IPS-11a (cell line): ENCODE measurements around the gene SUPT20HL2.
"Not testable (repeated sequence)": the region's sequence is repeated elsewhere in the genome, so short reads cannot be mapped to it uniquely, and the experiment has no call there.

ENCODE experiments used
- H3K4me3 ChIP-seq: one replicate; pipeline ENCODE4 v1.5.1; 2013; ENCODE audit warnings: low read depth, low read length, control low read depth

The SUPT20HL2 gene

DNA sequence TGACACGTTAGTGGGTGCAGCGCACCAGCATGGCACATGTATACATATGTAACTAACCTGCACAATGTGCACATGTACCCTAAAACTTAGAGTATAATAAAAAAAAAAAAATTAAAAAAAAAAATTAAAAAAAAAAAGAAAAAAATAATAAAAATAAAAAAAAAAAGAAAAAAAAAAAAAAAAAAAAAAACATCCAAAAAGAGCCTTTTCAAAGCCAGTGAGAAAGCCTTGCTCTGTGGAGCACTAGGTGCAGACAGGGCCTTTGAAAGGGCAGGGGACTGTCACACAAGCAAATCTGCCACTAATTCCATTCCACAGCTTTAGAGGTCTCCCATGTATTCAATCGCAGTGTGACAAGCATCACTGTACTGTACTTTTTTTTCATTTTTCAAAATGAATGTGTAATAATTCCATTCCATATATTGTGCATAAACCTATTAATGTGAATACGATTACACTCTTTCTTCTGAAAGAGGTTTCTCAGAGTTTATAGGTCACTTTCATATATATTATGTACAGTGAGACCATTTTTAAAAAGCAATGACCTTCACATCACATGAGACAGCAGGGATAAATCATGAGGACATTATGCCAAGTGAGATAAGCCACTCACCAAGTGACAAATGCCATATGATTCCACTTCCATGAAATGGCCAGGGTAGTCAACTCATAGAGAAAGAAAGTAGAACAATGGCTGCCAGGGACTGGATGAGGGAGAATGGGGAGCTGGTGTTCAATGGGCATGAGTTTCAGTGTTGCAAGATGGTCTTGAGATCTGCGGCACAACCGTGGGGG lies 4.1 kb downstream of the SUPT20HL2 start:
- not testable (repeated sequence) for H3K4me3 ChIP-seq

DNA sequence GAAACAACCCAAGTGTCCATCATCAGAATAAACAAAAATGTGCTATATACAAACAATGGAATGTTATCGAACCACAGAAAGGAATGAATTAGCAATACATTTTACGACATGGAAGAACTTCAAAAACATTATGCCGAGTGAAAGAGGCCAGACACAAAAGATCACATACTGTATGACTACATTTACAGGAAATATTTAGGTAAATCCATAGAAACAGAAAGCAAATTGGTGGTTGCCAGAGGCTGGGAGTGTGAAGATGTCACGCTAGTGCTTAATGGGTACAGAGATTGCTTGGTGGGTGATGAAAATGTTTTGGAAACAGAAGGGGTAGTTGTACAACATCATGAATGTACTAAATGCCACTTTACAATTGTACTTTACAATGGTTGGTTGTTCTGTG lies 5.1 kb downstream of the SUPT20HL2 start:
- H3K4me3 ChIP-seq, result not testable (repeated sequence)

DNA sequence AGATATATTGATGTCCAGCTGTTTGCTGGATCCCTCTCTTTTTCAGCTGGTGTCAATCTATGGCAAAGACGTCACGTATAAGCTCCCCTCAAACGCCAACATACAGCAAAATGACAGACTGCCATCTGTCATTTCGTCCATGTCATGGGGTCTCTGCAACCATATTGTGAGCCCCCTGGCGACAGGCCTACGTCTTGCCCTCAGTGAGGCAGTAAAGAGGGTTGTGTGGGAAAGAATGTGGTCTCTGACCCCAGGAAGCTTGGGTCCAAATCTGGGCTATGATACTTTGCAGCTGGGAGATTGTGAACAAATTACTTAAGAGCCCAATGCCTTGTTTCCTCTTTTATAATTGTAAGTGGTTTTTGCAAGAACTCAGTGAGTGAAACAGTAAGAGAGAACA lies 7.4 kb downstream of the SUPT20HL2 start:
- no peak overlapping the region for H3K4me3 ChIP-seq

DNA sequence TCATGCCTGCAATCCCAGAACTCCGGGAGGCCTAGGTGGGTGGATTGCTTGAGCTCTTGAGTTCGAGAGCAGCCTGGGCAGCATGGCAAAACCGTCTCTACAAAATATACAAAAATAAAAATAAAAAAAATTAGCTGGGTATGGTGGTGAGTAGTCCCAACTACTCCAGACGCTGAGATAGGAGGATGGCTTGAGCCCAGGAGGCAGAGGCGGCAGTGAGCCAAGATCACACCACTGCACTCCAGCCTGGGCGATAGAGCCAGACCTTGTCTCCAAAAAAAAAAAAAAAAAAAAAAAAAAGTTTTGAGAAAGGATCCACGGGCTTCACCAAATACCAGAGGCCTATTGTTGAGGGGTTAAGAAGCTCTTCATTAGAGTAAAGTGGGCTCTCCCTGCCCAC lies 8.0 kb downstream of the SUPT20HL2 start:
- H3K4me3 ChIP-seq, result no peak overlapping the region

DNA sequence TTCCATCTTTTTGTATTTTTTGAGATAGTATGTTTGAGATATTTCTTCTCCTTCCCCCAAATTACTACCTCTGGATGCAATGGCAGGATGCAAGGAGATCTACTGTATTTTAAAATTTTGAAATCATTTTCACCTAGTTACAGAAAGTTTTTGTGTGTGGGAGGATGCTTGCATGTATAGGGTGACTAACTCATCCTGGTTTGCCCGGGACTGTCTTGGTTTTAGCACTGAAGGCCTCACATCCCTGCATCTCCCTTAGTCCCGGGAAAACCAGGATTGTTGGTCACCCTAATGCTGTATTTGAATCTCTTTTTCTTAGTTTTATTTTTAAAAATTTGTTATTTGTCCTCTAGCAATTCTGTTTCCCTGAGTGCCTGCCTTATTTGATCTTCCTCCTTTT lies 12.1 kb downstream of the SUPT20HL2 start:
- no peak overlapping the region for H3K4me3 ChIP-seq

DNA sequence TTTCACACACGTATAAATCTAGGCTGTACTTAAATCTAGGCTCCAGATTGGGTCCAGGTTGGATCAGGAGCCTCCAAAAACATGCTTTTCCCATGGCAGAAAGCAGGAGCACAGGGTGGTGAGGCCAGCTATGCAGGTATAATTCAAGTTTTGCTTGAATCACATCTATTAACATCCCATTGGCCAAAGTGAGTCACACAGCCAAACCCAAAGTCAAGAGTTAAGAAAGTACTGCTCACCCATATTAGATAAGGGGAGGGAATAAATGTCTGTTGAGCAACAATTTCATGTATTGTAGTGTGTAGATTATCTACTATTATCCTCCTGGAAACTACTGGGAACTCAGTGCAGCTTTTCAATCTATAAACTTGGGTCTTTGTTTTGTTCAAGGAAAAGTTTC lies 12.8 kb downstream of the SUPT20HL2 start:
- no peak overlapping the region for H3K4me3 ChIP-seq

DNA sequence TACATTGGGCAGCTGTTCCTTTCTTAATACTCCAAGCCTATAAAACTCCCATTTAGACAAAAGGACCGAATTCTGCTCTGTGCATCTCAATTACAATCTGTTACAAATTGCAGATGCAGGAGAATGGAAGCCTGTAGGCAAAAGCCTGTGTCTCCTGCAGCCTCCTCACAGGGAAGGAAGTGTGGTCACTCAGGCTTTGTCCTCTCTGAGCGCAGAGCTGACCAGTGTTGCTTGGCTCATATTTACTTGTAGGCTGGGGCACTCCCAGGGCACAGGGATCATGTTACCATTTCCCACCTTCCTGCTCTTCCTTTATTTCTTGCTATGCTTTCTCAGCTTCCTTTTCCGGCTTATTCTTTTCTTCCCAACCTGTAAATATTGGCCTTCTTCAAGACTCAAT lies 15.7 kb downstream of the SUPT20HL2 start:
- H3K4me3 ChIP-seq, result no peak overlapping the region

DNA sequence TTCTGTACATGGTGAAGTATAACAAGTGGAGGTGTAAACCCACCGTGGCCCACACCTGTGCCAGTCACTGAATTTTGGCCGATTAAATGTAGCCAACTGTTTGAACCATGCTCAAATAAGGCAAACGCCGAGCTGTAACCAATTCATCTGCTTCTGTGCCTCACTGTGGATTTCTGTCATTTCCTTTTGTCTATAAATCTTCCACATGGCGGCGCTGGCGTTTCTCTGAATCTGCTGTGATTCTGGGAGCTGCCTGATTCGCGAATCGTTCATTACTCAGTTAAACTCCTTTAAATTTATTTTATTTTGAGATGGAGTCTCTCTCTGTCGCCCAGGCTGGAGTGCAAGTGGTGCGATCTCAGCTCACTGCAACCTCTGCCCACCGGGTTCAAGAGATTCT lies 19.2 kb downstream of the SUPT20HL2 start:
- no peak overlapping the region for H3K4me3 ChIP-seq

DNA sequence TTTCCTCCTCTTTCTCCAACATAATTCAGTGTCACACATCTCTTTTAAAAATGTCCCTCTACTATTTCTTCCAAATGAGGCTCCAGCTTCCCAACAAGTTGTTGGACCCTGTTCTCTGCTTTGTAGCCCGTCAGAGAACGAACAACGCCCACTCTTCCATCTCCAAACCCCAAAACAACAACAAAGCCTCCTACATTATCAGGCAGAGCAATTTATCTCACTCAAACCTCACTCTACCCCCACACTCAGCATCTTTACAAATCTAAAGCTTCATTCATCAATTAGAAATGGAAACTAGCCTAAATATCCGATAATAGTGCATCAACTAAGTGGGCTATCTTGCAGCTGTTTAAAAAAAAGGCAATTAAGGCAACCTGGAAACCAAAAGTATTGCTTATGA lies 20.5 kb downstream of the SUPT20HL2 start:
- H3K4me3 ChIP-seq, result no peak overlapping the region

DNA sequence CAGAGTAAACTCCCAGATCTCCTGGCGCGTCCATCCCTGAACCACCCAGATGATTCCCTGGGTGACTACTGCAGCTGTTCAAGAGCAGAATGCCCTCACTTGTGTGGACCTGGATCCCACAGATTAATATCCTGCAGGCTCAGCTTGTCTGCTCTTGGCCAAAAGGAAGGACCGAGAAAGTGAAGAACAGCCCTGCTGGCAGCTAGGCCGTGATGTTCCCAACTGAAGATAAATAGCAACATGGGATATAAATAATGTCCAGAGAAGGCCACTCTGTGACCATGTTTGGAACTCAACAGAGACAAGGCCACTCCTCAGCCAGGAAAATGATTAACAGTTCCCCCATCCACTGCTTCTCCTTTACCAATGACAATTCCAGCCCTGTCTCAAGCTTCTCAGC lies 21.5 kb downstream of the SUPT20HL2 start:
- H3K4me3 ChIP-seq, result no peak overlapping the region

DNA sequence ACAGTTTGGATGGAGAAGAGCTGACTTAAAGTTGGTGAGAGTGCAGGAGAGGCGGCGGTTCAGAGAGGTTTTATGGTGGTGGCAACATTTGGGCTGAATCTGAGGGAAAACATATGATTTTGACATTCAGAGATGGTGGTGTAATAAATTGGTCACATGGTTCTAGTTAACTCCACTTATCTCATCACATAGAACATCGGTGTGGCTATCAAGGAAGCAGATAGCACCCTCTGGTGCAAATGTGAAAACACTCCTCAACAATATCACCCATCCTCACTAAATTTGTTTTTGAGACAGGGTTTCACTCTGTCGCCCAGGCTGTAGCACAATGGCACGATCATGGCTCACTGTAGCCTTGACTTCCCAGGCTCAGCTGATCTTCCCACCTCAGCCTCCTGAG lies 28.8 kb downstream of the SUPT20HL2 start:
- no peak overlapping the region for H3K4me3 ChIP-seq

DNA sequence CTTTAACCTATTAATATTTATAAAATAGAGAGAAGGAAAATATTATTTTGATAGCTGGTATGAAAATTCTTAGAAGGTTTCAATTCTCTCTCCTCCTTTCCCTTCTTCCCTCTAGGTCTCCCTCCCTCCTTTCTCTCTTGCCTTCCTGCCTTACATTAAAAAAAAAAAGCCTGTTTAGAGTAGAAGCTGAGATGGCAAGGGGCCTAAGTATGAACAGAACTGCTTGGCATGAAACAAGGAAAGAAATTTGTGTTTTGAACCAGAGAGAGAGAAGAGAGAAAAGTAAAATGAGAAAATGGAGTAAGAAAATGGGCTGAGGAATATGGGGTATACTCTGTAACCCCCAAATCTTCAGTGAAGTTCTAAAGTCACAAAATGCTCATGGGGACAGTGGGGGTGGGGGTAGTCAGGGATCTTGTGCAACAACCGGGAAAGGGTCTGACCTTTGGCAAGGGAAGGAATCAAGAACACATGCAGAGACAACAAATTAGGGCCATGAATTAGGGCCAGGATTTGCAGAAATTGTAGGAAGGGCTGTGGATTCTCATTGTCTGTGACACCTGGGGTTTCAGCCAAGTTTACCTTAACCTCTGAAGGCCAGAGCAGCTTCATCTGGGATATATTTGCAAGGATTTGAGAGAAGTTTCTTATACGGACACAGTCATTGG lies 30.6 kb downstream of the SUPT20HL2 start:
- no peak overlapping the region for H3K4me3 ChIP-seq

DNA sequence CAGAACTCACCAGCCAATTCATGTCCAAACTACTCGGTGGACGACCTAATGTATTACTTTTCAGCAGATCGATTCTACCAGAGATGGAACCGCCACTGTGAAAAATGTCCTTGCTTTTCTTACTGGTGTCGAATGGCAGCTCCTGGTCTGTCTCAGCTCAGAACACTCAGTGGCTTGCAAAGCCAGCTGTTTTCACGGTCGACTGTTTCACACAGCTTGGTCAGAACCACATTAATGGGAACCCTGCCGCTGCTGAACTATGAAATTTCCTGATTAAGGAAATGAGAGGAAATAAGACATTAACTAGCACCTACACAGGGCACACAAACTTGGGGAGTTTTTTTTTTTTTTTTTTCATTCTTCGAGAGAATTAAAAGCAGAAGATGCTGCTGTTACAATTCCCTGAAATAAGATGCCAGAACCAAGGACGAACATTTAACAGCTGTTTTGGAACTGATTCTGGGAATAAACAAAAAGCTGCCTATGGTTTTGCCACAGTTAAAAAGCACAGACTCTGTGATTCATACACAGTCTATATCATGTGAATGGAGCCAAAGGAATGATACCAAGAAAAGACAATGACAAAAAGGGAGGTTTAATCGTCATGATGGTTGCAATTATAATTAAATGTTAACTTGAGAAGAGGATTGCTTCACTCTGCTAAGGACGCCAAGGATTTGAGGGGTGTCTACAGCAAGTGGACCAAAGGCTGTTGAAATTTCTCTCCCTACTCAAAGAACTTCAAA lies 31.3 kb downstream of the SUPT20HL2 start:
- H3K4me3 ChIP-seq, result no peak overlapping the region

DNA sequence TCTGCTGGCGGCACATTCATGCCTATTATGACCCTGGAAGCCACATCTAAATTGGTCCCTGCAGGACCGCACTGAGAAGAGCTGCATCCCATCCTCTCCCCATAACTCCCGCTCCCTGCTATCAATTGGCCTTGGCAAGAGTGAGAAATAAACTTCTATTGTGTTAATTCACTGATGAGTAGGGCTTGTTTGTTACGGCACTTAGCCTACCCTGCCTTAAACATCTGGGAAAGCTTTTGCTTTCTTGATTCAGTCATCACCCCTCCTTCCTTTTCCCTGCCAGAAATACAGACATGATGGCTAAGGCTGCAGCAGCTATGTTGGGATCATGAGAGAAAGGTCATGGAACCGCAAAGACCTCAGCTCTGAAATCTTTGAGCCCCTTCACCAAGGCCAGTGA lies 36.5 kb downstream of the SUPT20HL2 start:
- no peak overlapping the region for H3K4me3 ChIP-seq

DNA sequence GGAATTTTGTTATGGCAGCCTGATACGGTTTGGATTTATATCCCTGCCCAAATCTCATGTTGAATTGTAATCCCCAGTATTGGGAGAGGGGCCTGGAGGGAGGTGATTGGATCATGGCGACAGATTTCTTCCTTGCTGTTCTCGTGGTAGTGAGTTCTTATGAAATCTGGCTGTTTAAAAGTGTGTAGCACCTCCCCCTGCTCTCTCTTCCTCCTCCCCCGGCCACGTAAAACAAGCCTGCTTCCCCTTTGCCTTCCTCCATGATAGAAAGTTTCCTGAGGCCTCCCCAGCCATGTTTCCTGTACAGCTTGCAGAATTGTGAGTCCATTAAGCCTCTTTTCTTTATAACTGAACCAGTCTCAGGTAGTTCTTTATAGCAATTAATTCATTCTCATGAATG lies 37.9 kb downstream of the SUPT20HL2 start:
- H3K4me3 ChIP-seq, result no peak overlapping the region

DNA sequence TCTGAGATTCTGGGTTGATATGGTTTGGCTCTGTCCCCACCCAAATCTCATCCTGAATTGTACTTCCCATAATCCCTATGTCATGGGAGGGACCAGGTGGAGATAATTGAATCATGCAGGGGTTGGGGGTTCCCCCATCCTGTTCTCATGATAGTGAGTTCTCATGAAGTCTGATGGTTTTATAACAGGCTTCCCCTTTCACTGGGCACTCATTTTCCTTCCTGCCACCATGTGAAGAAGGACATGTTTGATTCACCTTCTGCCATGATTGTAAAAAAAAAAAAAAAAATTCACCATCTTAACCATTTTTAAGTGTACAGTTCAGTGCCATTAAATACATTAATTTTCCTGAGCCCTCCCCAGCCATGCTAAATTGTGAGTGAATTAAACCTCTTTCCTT lies 42.6 kb downstream of the SUPT20HL2 start:
- no peak overlapping the region for H3K4me3 ChIP-seq

DNA sequence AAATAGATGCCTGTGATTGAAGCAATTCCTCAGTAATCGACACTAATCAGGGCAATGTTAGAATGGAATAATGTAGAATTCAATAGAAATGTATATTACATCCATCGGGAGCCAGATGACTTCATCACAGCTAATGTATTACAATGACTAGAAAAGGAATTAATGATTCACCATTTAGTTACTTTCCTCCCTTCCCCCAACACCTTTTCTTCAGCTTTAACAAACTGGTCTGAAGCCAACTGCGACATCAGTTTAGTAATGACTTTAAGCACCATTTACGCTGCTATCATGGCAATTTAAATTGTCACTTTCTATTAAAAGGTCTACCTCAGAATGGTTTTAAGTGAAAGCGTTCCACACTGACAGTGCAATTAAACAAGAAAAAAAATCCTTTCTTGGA lies 45.1 kb downstream of the SUPT20HL2 start:
- no peak overlapping the region for H3K4me3 ChIP-seq

DNA sequence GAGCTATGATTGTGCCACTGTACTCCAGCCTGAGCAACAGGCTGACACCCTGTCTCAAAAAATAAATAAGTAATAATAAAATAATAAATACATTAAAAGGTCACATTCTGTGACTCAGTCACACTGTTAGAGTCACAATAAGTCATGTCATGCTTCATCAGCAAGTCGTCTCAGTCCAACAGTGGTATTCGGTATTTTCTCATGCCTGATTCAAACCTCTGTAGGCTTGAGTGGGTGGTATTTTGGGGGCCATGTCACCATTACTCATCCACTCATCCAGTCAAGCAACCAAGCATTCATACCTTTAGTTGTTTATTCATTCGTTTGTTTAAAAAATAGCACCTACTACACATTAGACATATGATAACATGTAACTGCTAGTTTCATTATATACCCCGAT lies 46.9 kb downstream of the SUPT20HL2 start:
- no peak overlapping the region for H3K4me3 ChIP-seq

DNA sequence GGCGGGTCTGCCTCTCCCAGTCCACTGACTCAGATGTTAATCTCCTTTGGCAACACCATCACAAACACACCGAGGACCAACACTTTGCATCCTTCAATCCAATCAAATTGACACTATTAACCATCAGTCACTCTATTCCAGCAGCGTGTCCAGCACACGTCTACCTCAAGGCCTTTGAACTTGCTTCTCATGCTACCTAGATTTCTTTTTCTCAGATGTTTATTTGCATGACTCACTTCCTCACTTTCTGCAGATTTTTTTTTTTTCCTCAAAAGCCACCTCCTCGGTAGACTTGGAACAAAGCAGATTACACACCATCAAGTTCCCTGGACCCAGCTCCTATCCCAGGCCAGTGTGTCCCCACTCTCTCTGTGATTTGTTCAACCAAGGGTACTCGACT lies 49.5 kb downstream of the SUPT20HL2 start:
- no peak overlapping the region for H3K4me3 ChIP-seq

DNA sequence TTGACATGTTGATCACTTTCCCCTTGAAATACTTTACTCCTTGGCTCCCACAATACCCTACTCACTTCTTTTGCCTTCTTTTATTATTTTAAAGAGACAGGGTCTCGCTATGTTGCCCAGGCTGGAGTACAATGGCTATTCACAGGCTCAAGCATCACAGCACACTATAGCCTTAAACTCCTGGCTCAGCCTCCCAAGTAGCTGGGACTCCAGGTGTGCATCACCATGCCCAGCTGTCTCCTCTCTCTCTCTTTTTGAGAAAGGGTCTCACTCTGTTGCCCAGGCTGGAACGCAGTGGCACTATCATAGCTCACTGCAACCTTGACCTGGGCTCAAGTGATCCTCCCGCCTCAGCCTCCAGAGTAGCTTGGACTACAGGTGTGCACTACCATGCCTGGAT lies 51.6 kb downstream of the SUPT20HL2 start:
- H3K4me3 ChIP-seq, result no peak overlapping the region
